MG63 (cell line): Measurements from ENCODE around the gene MEGF11. TPM values are rescaled to one million over a fixed set of nuclear protein-coding genes. Genes with fewer than 3 reads are reported as not detected.

Experiments
- DNase-seq: peaks from one replicate; pipeline ENCODE4 v3.0.0-alpha.2; 2020
- H3K27me3 ChIP-seq: fragments of 250-450 bp; sonication (Bioruptor Pico); 2 replicates; pipeline ENCODE4 v1.5.1; 2020; ENCODE audit warnings: mild to moderate bottlenecking, moderate library complexity
- H3K36me3 ChIP-seq: fragments of 250-450 bp; sonication (Bioruptor Pico); 2 replicates; pipeline ENCODE4 v1.5.1; 2020; ENCODE audit warnings: mild to moderate bottlenecking, moderate library complexity
- H3K4me3 ChIP-seq: fragments of 250-450 bp; sonication (Bioruptor Pico); 2 replicates; pipeline ENCODE4 v1.5.1; 2020; ENCODE audit warnings: mild to moderate bottlenecking, moderate library complexity
- H3K9me3 ChIP-seq: fragments of 250-450 bp; sonication (Bioruptor Pico); 2 replicates; pipeline ENCODE4 v1.5.1; 2020; ENCODE audit warnings: mild to moderate bottlenecking, moderate library complexity
- total RNA-seq: library from RNA; depleted of rRNA; stranded (reverse); fragments of >200 nt; shearing (Covaris generic); gene quantifications from 2 replicates; pipeline ENCODE4 v1.2.3, GENCODE V29; 2014; ENCODE audit warnings: low replicate concordance

MEGF11 gene
- total RNA-seq, 1 experiment from 2014 or later: 0.10 TPM

DNA sequence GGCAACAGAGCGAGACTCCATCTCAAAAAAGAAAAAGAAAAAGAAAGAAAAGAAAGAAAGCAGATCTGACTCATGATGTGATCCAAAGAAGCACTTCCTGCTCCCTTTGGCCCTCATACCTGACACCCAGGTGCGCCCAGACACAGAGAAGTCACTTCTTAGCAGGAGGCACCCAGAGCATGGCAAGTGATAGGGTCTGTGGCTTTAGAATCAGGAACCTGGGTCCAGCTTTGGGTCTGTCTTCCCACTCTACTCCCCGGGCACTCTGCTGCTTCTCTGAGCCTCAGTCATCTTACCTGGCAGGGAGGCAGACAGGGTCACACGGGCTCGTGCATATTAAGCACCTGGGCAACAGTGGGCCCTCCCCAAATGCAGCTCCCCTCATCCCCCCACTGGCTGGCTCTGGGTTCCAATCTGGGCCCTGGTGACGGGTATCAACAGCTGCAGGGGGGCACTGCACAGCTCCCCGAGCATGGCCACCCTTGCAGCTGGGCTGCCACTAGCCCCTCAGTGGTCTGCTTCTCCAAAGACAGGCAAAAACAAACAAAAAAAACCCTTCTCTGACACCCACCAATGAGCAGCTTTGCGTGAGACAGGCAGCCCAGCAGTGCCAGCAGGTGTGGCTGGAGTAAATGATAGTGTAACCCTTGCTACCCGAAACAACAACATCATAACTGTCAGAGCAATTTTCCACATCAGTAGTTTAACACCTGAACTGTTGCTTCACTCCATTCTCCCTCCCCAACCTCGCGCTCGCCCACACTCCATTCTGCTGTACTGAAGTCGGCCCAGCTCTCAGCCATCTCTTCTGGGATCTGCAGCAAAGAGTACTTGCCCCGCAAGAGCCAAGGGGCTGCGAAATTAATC, 99.8 kb downstream of the MEGF11 start:
- DNase-seq: no peak
- no peak overlapping the region for H3K4me3 ChIP-seq

DNA sequence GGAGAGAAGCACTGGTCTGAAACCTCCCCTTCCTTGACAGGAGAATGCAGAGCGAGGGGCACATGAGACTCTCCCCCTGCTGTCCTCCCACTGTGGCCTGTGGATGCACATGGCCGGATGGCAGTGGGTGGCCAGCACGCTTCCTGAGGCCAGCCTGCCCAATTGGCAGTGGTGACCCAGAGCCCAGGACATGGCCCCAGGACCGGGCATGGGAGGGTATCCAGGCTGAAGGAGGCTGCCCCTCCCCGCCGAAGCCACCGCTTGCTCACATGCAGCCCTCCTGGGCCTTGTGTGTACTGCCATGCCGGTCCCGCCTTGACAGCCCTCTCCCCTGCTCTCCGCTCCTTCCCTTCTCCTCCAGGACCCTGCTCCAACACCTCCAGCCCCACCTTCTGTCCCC, 100.9 kb downstream of the MEGF11 start:
- H3K36me3 ChIP-seq: no peaks in the 10 kb centered on the region
- H3K4me3 ChIP-seq: no peak overlapping the region
- no peak for DNase-seq
- H3K27me3 ChIP-seq: no peaks in the 10 kb centered on the region
- H3K9me3 ChIP-seq: no peaks in the 10 kb centered on the region

More for the DNA sequence above, 99.8 kb downstream of the MEGF11 start:
- H3K36me3 ChIP-seq: no peaks in the 10 kb centered on the region
- no peaks in the 10 kb centered on the region for H3K9me3 ChIP-seq
- no peaks in the 10 kb centered on the region for H3K27me3 ChIP-seq

DNA sequence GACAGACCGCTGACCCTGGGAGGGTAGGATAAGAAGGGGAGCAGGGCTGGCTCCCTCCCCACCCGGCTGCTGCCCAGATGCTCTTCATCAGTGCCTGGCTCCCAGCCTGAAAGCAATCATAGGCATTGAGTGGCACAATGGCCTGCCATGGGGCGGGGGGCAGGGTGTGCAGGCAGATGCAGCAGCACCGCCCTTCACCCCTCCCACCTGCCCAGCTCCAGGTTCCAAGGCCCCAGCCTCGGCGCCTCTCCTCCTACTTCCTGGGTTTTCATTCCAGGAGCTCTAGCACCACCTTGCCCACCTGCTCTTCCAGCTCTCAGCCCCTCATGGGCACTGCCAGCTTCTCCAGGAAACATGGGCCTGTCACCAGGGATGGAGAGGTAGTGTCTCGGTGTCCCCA, 101.7 kb downstream of the MEGF11 start:
- H3K4me3 ChIP-seq: no peak overlapping the region
- no peaks in the 10 kb centered on the region for H3K9me3 ChIP-seq
- H3K27me3 ChIP-seq: no peaks in the 10 kb centered on the region
- H3K36me3 ChIP-seq: no peaks in the 10 kb centered on the region
- DNase-seq: no peak

DNA sequence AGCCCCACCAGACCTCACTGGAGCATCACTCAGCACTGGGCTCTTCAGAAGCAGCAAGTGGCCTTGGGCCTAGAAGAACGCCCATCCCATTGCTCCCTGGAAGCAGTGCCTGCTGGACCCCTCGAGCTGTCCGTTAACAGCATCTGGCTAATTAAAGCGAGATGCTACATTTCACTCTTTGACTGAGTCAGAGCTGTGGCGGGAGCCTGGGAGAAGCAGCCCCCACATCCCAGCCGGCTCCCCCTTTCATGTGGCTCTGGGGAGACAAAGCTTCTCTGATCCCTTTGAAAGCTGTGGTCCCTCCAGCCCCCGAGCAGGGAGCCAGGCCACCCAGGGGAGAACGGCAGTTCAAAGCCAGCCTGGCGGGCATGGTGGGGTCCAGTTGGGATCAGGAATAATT, 103.7 kb downstream of the MEGF11 start:
- no peaks in the 10 kb centered on the region for H3K27me3 ChIP-seq
- no peaks in the 10 kb centered on the region for H3K36me3 ChIP-seq
- no peak for DNase-seq
- no peak overlapping the region for H3K4me3 ChIP-seq
- no peaks in the 10 kb centered on the region for H3K9me3 ChIP-seq

DNA sequence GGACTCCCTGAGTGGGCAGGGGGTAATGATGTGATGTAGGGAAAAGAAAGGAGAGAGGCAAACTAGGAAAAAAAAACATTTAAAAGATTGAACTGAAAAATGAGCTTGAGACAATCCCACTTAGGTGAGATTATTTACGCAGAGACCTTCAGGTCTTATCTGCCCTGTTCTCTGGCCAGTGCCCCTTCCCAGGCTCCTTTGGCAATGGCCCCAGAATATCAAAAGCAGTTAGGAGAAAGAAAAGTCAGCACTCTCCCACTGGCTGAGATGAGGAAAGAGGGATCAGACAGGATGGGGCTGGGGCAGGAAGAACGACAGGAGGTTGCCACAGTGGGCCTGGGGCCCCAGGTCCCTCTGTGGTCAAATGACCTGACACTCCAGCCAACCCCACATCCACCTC, 105.4 kb downstream of the MEGF11 start:
- H3K27me3 ChIP-seq: no peaks in the 10 kb centered on the region
- H3K36me3 ChIP-seq: no peaks in the 10 kb centered on the region
- no peak for DNase-seq
- no peak overlapping the region for H3K4me3 ChIP-seq
- no peaks in the 10 kb centered on the region for H3K9me3 ChIP-seq

DNA sequence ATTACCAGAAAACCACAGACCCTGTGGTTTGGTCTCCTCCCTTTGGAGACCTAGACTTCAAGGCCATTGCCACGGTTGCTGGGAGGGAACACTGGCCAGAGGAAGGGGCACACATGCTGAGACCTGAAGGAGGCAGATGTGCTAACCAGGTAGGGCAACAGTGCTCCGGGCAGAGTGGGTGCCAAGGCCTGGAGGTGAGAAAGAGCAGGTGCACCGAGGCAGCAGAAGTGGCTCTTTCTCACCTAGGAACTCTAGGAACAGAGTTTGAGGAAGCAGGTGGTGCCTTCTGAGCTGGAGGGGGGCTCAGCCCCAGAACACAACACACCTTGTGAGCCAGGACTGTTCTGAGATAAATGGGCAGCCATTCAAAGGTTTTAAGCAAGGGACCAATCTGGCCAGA, 106.1 kb downstream of the MEGF11 start:
- Histone ChIP-seq H3K9me3 (no peaks in the 10 kb centered on the region), H3K4me3 (no peak overlapping the region), H3K36me3 (no peaks in the 10 kb centered on the region), H3K27me3 (no peaks in the 10 kb centered on the region)
- DNase-seq: no peak

DNA sequence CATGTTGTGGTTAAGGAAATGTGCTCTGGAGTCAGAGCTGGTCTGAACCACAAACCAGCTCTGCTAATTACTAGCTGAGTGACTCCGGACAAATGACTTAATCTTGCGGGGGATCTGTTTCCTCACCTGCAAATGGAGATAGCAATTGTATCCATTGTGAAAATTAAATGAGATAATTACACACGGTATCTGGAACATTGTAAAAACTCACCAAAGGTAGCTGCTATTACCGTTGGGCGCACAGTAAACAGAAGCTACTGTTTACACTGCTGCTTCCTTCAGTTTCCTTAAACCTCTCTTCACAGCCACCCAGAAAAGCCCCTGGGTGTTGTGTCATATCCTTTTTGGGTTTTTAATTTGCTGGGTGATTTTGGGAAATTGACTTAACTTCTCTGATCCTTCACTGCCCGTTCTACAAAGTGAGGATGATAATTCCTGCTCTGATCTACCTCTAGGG, 107.8 kb downstream of the MEGF11 start:
- no peaks in the 10 kb centered on the region for H3K9me3 ChIP-seq
- DNase-seq: no peak
- no peaks in the 10 kb centered on the region for H3K36me3 ChIP-seq
- no peak overlapping the region for H3K4me3 ChIP-seq
- H3K27me3 ChIP-seq: no peaks in the 10 kb centered on the region

DNA sequence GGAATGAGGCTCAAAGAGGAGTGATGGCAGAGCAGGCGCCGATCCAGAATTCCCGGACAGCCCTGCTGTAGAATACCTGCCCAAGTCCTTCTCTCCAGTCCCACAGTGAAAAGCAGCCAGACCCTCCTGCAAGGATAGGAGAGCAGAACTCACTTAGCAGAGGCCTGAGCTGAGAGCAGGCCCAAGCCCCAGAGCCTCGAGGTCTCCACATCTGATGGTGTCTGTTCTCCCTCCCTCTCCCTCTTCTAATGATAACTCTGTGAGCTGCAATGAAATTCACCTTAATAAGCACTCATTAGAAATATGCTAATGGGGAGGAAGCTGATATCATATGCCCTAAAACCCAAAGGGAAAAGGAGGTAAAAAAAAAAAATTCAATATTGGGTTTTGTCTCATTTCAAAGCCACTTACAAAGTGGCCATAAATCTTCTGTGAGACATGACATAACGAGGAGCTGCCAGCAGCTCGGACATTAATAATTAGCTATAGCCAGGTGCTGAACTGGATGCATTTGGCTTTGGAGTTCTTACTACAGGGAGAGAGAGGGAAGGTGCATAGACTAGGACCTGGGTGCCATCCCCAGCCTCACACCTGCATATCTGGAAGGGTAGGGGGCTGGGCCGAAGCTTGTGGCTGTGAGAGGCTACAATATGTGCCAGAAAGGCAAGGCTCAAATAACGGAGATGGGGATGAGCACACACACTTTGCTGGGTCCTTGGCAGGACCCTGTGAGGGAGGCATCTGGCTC, 108.4 kb downstream of the MEGF11 start:
- no peaks in the 10 kb centered on the region for H3K27me3 ChIP-seq
- no peak for DNase-seq

DNA sequence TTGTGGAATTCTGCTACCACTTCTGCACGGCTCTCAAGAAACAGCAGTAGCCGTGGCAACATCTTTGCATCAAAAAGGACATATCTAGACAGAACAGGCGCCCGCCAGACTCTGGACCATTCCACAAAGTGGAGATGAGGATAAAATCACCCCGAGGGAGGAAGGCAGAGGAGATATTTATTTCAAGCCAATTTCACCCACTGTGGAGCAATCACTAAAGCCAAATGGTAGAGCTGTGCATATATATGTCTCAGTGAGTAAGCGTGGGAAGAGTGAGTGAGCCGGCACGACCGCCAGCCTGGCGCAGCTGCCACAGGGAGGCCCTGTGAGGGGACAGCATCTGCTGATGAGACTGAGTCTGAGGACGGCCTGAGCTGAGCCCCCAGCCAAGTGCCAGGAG, 111.3 kb downstream of the MEGF11 start:
- no peaks in the 10 kb centered on the region for H3K27me3 ChIP-seq

More for the DNA sequence above, 108.4 kb downstream of the MEGF11 start:
- H3K4me3 ChIP-seq: no peak overlapping the region
- H3K9me3 ChIP-seq: no peaks in the 10 kb centered on the region
- H3K36me3 ChIP-seq: no peaks in the 10 kb centered on the region

DNA sequence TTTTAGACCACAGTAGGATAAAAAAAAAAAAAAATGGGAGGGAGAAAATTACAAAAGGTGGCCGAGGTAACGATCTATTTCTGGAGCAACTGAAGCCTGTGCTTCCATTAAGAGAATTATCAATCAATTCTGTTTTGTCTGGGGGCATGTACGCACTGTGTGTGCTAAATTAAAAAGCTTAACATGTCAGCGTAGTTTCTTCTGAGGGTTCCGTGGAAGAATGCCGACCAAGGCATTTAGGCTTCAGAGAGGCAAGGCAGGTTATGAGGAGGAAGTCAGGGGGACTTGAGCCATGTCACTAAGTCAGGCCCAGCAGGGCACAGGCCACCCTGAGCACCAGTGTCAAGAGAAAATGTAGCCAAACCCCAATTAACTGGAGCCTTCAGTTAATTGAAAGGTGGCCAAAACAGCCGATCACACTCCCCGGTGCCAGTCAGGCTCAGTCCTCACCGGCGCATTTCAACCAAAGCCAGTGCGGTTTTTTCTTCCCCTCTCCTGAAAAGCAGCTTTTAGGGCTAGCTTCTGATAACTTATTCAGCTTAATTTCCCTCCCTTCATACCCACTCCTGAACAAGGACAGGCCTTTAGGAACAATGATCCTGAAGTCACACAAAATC, 113.9 kb downstream of the MEGF11 start:
- H3K36me3 ChIP-seq: no peaks in the 10 kb centered on the region
- no peaks in the 10 kb centered on the region for H3K27me3 ChIP-seq
- DNase-seq: no peak
- H3K4me3 ChIP-seq: no peak overlapping the region
- H3K9me3 ChIP-seq: no peaks in the 10 kb centered on the region

More for the DNA sequence above, 111.3 kb downstream of the MEGF11 start:
- no peak for DNase-seq
- no peaks in the 10 kb centered on the region for H3K9me3 ChIP-seq
- no peak overlapping the region for H3K4me3 ChIP-seq
- H3K36me3 ChIP-seq: no peaks in the 10 kb centered on the region

DNA sequence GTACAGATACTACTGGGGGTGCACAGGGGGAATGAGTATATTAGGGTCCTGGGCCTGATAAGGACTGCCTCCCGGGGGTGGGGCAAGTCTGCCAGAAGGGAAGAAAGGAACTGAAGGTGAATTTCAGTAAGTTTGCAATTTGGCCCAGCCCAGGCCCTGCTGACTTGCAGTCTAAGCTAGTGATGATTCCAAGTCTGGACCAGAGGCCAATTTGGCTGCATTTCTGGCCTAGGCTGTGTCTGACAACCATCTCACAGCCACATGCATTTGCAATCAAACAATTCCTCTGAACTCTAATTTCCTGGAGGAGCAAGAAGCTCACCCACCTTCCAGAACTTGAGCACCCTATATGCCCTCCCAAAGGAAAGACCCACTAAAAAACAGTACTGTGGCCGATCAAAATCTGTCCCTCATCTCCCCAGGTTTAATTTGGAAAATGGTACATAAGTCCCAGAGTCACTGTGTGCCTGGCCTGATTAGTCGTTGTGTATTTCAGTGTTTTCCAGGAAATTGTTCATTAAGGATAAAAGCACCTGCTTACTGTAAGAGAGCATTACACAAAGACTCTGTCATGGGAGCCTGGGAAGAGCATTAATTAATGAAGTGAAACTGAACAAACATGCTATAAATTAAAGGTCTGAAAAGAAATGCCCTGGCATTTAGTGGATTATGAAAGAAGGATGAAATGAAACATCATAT, 114.5 kb downstream of the MEGF11 start:
- H3K9me3 ChIP-seq: no peaks in the 10 kb centered on the region
- no peak overlapping the region for H3K4me3 ChIP-seq
- no peaks in the 10 kb centered on the region for H3K36me3 ChIP-seq
- peak; percentile 9 for DNase-seq
- no peaks in the 10 kb centered on the region for H3K27me3 ChIP-seq

DNA sequence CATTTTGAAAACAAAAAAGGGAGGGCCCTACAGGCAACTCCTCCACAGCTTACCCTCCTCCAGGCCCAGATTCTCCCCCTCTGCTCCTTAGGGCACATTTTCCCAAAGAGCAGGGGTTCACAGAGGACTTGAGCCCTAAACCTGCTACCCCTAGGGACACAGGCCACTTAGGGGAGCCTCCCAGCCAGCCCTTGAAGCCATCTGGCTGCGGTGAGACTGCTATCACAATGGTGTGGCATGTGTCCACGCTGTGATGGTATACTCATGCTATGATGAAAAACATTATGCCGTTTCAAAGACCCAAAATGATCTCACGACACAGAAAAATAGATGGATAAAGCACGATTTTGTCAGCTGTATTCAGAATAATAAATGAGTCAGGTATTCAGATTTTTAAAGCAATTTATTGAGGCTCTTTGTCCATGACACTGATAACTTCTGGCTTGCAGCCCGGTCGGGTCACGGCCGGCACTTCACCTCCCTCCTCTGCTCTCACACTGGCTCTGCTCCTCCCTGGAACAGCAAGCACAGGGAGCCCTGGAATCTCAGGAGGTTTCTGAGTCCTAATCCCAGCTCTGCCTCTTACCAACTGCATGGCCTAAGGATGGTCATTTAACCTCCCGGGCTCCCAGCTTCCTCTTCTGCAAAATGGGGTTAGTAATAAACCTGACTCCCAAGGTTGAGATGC, 115.3 kb downstream of the MEGF11 start:
- H3K4me3 ChIP-seq: no peak overlapping the region
- DNase-seq: no peak
- H3K9me3 ChIP-seq: no peaks in the 10 kb centered on the region
- no peaks in the 10 kb centered on the region for H3K27me3 ChIP-seq
- H3K36me3 ChIP-seq: no peaks in the 10 kb centered on the region

DNA sequence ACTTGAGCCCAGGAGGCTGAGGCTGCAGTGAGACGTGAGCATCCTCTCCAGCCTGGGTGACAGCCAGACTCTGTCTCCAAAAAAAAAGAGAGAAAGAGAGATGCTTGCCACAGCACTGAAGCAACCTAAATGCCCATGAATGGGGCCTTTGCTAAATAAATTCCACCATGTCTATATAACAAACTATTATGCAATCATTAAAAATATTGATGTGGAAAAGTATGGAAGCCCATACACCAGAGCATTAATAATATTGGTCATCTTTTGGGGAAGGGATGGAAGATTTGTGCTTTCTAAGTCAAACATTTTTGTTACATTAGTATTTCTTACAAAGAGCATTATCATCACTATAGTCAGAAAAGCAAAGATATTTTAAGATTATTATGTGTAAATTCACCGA, 116.6 kb downstream of the MEGF11 start:
- H3K27me3 ChIP-seq: no peaks in the 10 kb centered on the region
- no peak overlapping the region for H3K4me3 ChIP-seq
- no peaks in the 10 kb centered on the region for H3K36me3 ChIP-seq
- H3K9me3 ChIP-seq: no peaks in the 10 kb centered on the region
- DNase-seq: no peak

DNA sequence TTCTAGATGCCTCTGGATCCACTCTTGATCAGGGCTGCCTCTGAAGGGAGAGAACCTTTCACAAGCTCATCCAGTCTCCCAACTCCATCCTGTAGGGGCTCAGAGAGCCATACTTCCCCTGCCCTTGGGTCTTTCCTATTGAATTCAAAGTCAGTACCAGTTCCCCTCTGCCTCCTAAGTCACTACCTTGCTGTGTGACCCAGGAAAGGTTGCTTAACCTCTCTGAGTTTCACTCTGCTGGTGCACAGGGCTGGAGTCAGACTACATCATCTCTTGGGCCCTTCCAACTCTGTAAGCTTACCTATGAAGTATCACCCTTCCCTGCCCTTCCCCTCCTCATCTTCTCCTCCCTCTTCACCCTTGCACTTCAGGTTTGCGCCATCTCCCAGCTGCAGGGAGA, 117.9 kb downstream of the MEGF11 start:
- Histone ChIP-seq H3K27me3 (no peaks in the 10 kb centered on the region), H3K4me3 (no peak overlapping the region), H3K36me3 (no peaks in the 10 kb centered on the region), H3K9me3 (no peaks in the 10 kb centered on the region)
- no peak for DNase-seq

DNA sequence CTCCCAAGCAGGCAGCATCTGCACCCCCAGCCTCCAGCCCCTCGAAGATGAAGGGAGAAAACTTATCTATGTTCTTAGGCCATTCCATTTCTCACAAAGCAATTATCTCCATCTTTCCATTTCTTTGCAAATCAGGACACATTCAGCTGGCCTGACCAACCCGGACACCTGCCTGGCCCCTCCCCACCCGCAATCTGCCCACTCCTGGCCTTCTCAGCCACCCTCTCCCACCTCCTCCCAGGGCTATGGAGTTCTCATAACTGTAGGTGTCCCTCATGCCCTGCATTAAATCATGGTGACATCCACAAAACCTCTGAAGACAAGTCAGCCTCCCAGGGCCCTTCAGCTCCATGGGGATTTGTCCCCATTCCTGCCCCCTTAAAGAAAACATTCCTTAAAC, 119.3 kb downstream of the MEGF11 start:
- Histone ChIP-seq H3K27me3 (no peaks in the 10 kb centered on the region), H3K4me3 (no peak overlapping the region), H3K9me3 (no peaks in the 10 kb centered on the region), H3K36me3 (no peaks in the 10 kb centered on the region)
- DNase-seq: no peak

DNA sequence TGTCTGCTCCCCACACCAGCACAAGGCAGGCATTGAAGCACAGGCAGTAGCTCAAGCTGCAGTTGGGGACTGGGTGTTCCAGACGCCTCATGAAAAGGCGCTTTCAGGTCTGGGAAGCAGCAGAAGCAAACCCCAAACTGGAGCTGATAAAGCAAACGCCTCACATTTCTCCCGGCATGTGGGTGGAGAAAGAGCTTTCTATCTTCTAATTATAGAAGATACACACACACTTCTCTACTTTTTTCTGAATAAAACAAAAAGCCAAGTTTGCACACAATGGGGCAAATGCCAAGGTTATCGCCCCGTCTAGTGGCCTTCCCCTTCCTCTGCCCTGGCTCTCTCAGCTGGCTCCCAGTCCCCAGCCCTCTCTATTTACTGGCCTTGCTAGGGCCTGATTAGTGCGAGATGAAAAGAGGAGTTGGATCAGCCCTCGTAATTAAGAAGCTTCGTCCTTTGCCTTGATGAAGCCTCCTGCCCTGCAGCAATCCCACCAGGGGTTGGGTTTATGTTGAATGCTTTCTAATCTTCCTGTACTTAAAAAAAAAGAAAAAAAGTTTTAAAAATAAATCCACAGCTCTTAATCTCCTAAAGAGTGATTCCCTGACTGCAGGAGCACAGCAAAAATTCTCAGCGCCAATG, 120.2 kb downstream of the MEGF11 start:
- DNase-seq: no peak
- no peaks in the 10 kb centered on the region for H3K9me3 ChIP-seq
- no peak overlapping the region for H3K4me3 ChIP-seq
- no peaks in the 10 kb centered on the region for H3K36me3 ChIP-seq
- H3K27me3 ChIP-seq: no peaks in the 10 kb centered on the region
